ENCODE measurements around the gene IHH.

DNA sequence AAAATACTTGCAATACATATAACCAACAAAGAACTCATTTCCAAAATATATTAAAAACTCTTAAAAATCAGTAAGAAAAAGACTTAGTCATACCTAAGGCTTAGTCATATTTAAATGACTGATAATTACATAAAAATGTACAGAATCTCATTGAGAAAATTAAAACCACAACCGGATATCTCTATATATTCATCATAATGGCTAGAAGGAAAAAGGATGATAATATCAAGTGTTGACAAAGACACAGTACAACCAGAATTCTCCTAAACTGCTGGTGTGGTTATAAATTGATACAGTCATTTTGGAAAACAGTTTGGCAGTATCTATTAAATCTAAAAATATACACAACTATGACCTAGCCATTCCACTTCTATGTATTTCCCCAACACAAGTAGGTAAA is 27.1 kb upstream of the IHH start:
- TF ChIP-seq CTCF (IDR thresholded peaks at IDR 0.05 in 4 of 5, conservative IDR thresholded peaks at IDR 0.05 in 1 of 5) (no peak), POLR2A (IDR thresholded peaks at IDR 0.05) (no peak)
